Heart right ventricle (tissue), 16 donors: Measurements from ENCODE around the gene GALNT5. TPM values are rescaled to one million over a fixed set of nuclear protein-coding genes. Genes with fewer than 3 reads are reported as not detected.

Experiments used
- ATAC-seq, 8 donors: fragments of 200-7000 bp; cut with Tn5 transposase; one replicate each; pipeline ENCODE4 v1.9.1; 2020; ENCODE audit warnings: mild to moderate bottlenecking in 8 of 8, moderate library complexity in 8 of 8, moderate number of reproducible peaks in 1 of 8
- DNase-seq, 2 donors: peaks; one replicate each; pipeline ENCODE4 v3.0.0-alpha.2; 2020
- H3K27ac ChIP-seq, 10 donors: fragments of 200-600 bp; sonication (generic) in 2 of 10; one replicate each; pipeline versions ENCODE4 v1.5.0 to v1.8.0; 2020 to 2022; ENCODE audit warnings: mild to moderate bottlenecking in 3 of 10
- H3K27me3 ChIP-seq, 7 donors: fragments of 200-600 bp; one replicate each; pipeline ENCODE4 v1.8.0; 2021 to 2022; ENCODE audit warnings: mild to moderate bottlenecking in 2 of 7
- H3K36me3 ChIP-seq, 9 donors: fragments of 200-600 bp; sonication (generic) in 1 of 9; one replicate each; pipeline versions ENCODE4 v1.5.0 to v1.8.0; 2020 to 2022; ENCODE audit warnings: mild to moderate bottlenecking in 2 of 9
- H3K4me1 ChIP-seq, 9 donors: fragments of 200-600 bp; sonication (generic) in 1 of 9; one replicate each; pipeline versions ENCODE4 v1.5.0 to v1.8.0; 2020 to 2022; ENCODE audit warnings: mild to moderate bottlenecking in 4 of 9
- H3K4me3 ChIP-seq, 10 donors: fragments of 200-600 bp; sonication (generic) in 2 of 10; one replicate each; pipeline versions ENCODE4 v1.5.0 to v1.8.0; 2020 to 2022; ENCODE audit warnings: mild to moderate bottlenecking in 7 of 10, moderate library complexity in 2 of 10
- H3K9me3 ChIP-seq, 11 donors: fragments of 200-600 bp in 10 of 11; sonication (generic) in 2 of 11; one replicate each; pipeline versions ENCODE4 v1.5.0 to v1.8.0; 2013 to 2022; ENCODE audit warnings: mild to moderate bottlenecking in 2 of 11, control low read depth in 1 of 11, moderate library complexity in 1 of 11
- WGBS, 2 donors: extraction: QIAGEN DNeasy Blood & Tissue Kit; methylation state at CpG; one replicate each; pipeline ENCODE4 v1.1.7; 2013; ENCODE audit warnings: inconsistent platforms in 1 of 2; 5-methylcytosine and 5-hydroxymethylcytosine counted together
- intact Hi-C, 10 donors: fragments of 100-400 bp; cut with DNase I; formaldehyde crosslinking; loops; one replicate each; pipeline versions ENCODE4 v1.11.1 to v1.14.2; 2022
- polyA plus RNA-seq, 2 donors: library from polyadenylated mRNA; stranded (reverse); fragments of 200-250 nt; gene quantifications; one replicate each; pipeline ENCODE4 v1.2.3, GENCODE V29; 2013
- total RNA-seq, 10 donors: library from RNA; stranded (reverse); fragmentation: NEBNext Ultra II Directional in 3 of 10; extraction: Animal tissue kit (Norgen Biotek cat#: 25700) in 3 of 10; gene quantifications; one replicate each; pipeline versions ENCODE4 v1.2.1 to v1.2.4, GENCODE V29; 2021 to 2023
- TF ChIP-seq, protein P1 (sequence below), 9 donors: fragments of 200-600 bp; sonication (generic) in 2 of 9; IDR thresholded peaks; one replicate each; pipeline versions ENCODE4 v1.5.0 to v1.8.0; 2021 to 2022; ENCODE audit warnings: antibody characterized with exemption in 9 of 9, mild to moderate bottlenecking in 5 of 9, moderate library complexity in 1 of 9
- donor health status: Arrhythmogenic right ventricular cardiomyopathy.
- donor health status: ischemic (EF 13 %, LVEDD 7.1; RV severe dilation, severe dysfunction).
- donor health status: healthy with polysubstance abuse.
- donor health status: DM: no; HTN: yes; CAD: no.
- donor health status: DM: no; HTN: no; CAD: no.
- donor health status: ischemic (EF 25% LVEDD 6.9; RV normal size, moderate dysfunction).
- donor health status: ischemic (EF 25% LVEDD 5.7; RV mildly dilated, moderate dysfunction).
- donor health status: healthy.
- donor health status: DM: yes; HTN: yes; CAD: no.
- donor health status: Ischemic cardiomyopathy.
- donor health status: ischemic (EF 35%, LVEDD 5.7; RV mildly dilated, moderate dysfunction).
- donor health status: nonischemic (EF 11% LVEDD 7.7; RV severe dilation, severe dysfunction).
- donor health status: DM: yes; HTN: yes; CAD: no.
- donor health status: PGD.
- donor health status: ischemic (EF 29% LVEDD 5.4; RV normal size, mild dysfunction).
- donor health status: nonischemic (EF 23%, LVEDD 6.1; RV moderate dilation, normal function).

The GALNT5 gene
- total and polyA plus RNA-seq, 12 donors: 0.06 to 0.74 (median 0.23) TPM; not detected in 1

DNA sequence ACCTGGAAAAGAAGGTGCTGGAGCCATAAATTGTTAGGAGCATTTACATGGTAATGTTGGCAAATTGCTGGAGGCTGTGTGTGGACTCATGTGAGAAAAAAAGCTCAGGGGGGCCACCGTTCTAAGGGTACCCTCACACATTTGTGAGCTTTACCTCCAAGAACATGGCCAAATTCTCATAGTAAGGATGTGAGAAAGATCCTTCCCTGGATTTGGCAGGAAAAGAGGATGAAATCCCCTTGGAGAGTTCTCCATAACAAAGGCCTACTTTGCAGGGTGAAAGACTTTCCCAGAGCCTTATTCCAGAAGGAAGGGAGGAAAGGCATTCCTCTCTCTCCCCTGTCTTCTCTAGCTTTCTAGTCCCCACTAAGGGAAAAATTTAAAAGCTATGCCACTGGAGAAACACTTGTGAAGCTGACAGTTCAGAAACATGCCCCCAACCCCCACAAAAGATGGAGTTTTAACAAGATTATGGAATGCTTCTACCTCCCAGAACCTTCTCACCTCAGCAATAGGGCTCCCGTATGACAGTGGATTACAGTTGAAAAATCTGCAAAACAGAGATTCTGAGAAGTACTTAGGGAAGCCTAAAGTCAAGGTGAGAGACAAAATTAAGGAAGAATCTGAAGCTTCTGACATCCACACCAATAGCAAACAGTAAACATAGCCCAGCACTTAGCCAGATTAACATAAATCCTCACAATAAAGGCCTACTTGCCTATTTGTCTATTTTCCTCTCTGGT, 88.3 kb downstream of the GALNT5 start:
- intact Hi-C loops: no loop called here
- Histone ChIP-seq H3K27ac (no peak overlapping the region), H3K4me3 (no peak overlapping the region), H3K9me3 (peaks cover 0 to 30% (median 0%) of the 10 kb centered on the region in 11 donors), H3K4me1 (no peaks in the 10 kb centered on the region), H3K36me3 (no peaks in the 10 kb centered on the region), H3K27me3 (no peaks in the 10 kb centered on the region)
- WGBS, 2 donors: 79 to 82% methylated on average over 2 of the region's 2 CpGs
- ATAC-seq: no peak
- TF ChIP-seq, protein P1, sequence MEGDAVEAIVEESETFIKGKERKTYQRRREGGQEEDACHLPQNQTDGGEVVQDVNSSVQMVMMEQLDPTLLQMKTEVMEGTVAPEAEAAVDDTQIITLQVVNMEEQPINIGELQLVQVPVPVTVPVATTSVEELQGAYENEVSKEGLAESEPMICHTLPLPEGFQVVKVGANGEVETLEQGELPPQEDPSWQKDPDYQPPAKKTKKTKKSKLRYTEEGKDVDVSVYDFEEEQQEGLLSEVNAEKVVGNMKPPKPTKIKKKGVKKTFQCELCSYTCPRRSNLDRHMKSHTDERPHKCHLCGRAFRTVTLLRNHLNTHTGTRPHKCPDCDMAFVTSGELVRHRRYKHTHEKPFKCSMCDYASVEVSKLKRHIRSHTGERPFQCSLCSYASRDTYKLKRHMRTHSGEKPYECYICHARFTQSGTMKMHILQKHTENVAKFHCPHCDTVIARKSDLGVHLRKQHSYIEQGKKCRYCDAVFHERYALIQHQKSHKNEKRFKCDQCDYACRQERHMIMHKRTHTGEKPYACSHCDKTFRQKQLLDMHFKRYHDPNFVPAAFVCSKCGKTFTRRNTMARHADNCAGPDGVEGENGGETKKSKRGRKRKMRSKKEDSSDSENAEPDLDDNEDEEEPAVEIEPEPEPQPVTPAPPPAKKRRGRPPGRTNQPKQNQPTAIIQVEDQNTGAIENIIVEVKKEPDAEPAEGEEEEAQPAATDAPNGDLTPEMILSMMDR (IDR thresholded peaks at IDR 0.05): no peak
- no peak for DNase-seq

DNA sequence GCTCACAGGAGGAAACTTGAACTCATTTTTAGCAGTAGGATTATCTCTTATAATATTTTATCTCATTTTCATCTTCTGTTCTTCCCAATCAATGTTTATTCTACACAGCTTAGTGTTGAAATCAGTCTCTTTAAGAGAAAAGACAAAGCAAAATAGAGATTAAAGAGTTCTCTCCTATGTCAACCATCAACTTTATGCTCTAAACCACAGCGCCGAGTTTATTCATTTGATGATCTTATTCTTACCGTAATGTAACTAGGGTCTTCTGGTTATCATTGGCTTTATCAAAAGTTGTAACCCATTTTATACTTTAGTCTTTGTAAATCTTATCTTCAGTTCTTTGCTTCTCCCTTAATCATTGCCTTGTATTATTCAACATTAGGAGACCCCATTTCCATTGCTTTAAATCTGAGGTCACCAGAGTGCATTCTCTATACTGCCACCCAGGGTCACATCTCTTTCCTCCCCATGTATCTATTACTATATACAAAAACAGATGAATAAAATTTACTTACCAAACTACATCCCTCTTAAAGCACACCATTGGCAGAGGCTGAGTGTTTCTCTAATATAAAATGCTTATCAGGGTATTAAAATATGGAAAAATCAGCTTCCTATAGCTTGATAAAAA, 90.9 kb downstream of the GALNT5 start:
- no peaks in the 10 kb centered on the region for H3K4me1 ChIP-seq
- TF ChIP-seq, protein P1 (IDR thresholded peaks at IDR 0.05): no peak
- H3K4me3 ChIP-seq: no peak overlapping the region
- H3K36me3 ChIP-seq: no peaks in the 10 kb centered on the region
- no peak overlapping the region for H3K27ac ChIP-seq
- no peaks in the 10 kb centered on the region for H3K27me3 ChIP-seq
- WGBS, 2 donors: 91 to 93% methylated on average over 3 of the region's 3 CpGs
- DNase-seq (no peak), ATAC-seq (no peak)
- peaks cover 0 to 22% (median 0%) of the 10 kb centered on the region in 11 donors for H3K9me3 ChIP-seq
- intact Hi-C loops: no loop called here

DNA sequence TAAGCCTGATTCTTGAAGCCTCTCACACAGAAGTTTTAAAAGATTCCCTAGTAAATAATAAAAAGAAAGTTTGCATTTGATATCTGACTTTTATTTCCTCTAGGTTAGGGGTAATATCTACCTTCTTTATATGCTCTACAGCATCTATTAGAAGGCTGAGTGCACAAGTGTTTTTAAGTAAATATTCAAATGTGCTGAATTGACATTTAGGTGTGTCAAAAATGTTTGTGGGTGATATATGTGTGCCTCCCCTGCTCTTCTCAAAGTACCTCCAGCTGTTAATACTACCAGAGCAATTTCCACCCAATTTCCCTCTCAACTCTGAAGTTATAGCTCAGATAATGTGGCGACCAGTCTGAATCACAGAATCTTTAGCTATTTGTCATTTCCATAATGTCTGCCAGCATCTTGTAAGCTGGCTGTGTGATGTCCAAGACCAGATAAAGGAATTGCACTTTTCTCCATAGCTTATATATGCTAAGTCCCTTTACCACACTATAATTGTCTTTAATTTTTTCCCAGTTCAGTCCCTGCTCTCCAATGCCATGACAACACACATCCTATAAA, 92.5 kb downstream of the GALNT5 start:
- Histone ChIP-seq H3K4me1 (no peaks in the 10 kb centered on the region), H3K4me3 (no peak overlapping the region), H3K27ac (no peak overlapping the region), H3K9me3 (peaks cover 0 to 6% (median 0%) of the 10 kb centered on the region in 11 donors), H3K27me3 (no peaks in the 10 kb centered on the region), H3K36me3 (no peaks in the 10 kb centered on the region)
- DNase-seq (no peak), ATAC-seq (no peak)
- intact Hi-C loops: no loop called here
- WGBS, 2 donors: 49 to 55% methylated on average over 1 of the region's 1 CpG
- TF ChIP-seq, protein P1 (IDR thresholded peaks at IDR 0.05): no peak

DNA sequence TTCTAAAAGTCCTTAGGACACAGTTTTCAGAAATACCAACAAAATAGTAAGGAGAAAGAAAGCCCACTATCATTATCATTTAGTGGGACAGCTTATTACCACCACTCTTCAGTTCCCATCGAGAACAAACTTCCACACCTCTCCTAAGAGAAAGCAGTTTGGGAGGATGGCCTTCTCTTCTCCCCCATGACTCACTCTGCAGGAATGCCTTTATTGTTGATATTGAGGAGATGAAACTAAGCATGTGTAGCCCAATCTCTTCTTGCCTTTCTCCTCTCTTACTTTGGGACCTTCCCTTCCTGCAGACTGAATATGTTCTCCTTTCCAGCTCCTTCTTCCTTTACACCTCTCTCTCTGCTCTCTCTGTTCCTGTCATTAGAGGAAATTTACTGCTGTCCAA, 98.1 kb downstream of the GALNT5 start:
- TF ChIP-seq, protein P1 (IDR thresholded peaks at IDR 0.05): no peak
- intact Hi-C loops: no loop called here
- Histone ChIP-seq H3K4me3 (no peak overlapping the region), H3K27ac (no peak overlapping the region), H3K27me3 (no peaks in the 10 kb centered on the region), H3K36me3 (no peaks in the 10 kb centered on the region), H3K9me3 (peaks cover 0 to under 1% (median 0%) of the 10 kb centered on the region in 11 donors), H3K4me1 (no peaks in the 10 kb centered on the region)
- ATAC-seq (no peak), DNase-seq (no peak)
- 29 to 38% methylated on average over 1 of the region's 1 CpG for WGBS, 2 donors
